Nephron (organoid): Measurements from ENCODE around the gene SUMO1.
"Not testable (repeated sequence)": the region's sequence is repeated elsewhere in the genome, so short reads cannot be mapped to it uniquely, and the experiment has no call there.

Experiments
- H3K27ac Mint-ChIP-seq, 3 experiments: 2 replicates each; pipeline ENCODE4 v1.8.0; 2020; ENCODE audit warnings: mixed read lengths in 3 of 3, mild to moderate bottlenecking in 2 of 3, moderate library complexity in 1 of 3
- H3K27me3 Mint-ChIP-seq: 2 replicates; pipeline ENCODE4 v1.8.0; 2021; ENCODE audit warnings: low read depth, mild to moderate bottlenecking, moderate library complexity, mixed read lengths
- H3K36me3 Mint-ChIP-seq: 2 replicates; pipeline ENCODE4 v1.8.0; 2020; ENCODE audit warnings: low read depth, mixed read lengths
- H3K4me1 Mint-ChIP-seq: 2 replicates; pipeline ENCODE4 v1.8.0; 2020; ENCODE audit warnings: mixed read lengths
- H3K4me3 Mint-ChIP-seq, 3 experiments: 2 replicates each; pipeline ENCODE4 v1.8.0; 2020; ENCODE audit warnings: mild to moderate bottlenecking in 3 of 3, mixed read lengths in 3 of 3, moderate library complexity in 2 of 3
- H3K9me3 Mint-ChIP-seq: 2 replicates; pipeline ENCODE4 v1.8.0; 2020; ENCODE audit warnings: mixed read lengths
- CTCF ChIP-seq, 3 experiments: fragments of 200-600 bp; sonication (generic); IDR thresholded peaks; one replicate each; pipeline ENCODE4 v1.5.0; 2021; ENCODE audit warnings: antibody characterized with exemption in 3 of 3; ENCODE audit not compliant: unreplicated experiment in 3 of 3

Gene SUMO1

GRCh38 chr2:202249521-202250253, 11.3 kb upstream of the SUMO1 start:
- H3K27ac Mint-ChIP-seq, result no peak overlapping the region
- H3K4me3 Mint-ChIP-seq, result no peak overlapping the region
- TF ChIP-seq CTCF (IDR thresholded peaks at IDR 0.05; ENCODE audit: unreplicated experiment in 3 of 3), result no peak
- H3K36me3 Mint-ChIP-seq, result no peaks in the 10 kb centered on the region
- H3K9me3 Mint-ChIP-seq, result no peaks in the 10 kb centered on the region
- peaks cover 4% of the 10 kb centered on the region for H3K4me1 Mint-ChIP-seq
- H3K27me3 Mint-ChIP-seq, result no peaks in the 10 kb centered on the region

GRCh38 chr2:202247710-202248109, 9.3 kb upstream of the SUMO1 start:
- H3K27me3 Mint-ChIP-seq, H3K4me1 Mint-ChIP-seq, H3K36me3 Mint-ChIP-seq, H3K4me3 Mint-ChIP-seq, H3K27ac Mint-ChIP-seq, H3K9me3 Mint-ChIP-seq: not testable (repeated sequence)

- Mint-ChIP-seq H3K27ac (peak overlapping the region; percentile 95 to 99 (median 98)), H3K36me3 (peaks cover 7% of the 10 kb centered on the region), H3K9me3 (no peaks in the 10 kb centered on the region), H3K4me1 (peaks cover 22% of the 10 kb centered on the region), H3K4me3 (peak overlapping the region; percentile 96 to 100 (median 99)), H3K27me3 (no peaks in the 10 kb centered on the region)
- TF ChIP-seq CTCF (IDR thresholded peaks at IDR 0.05; ENCODE audit: unreplicated experiment in 3 of 3), result no peak
These were observed 587 bp downstream of the SUMO1 start for GRCh38 chr2:202237787-202238233.

- Mint-ChIP-seq H3K4me3 (no peak overlapping the region), H3K27me3 (no peaks in the 10 kb centered on the region)
These were observed 16.5 kb downstream of the SUMO1 start for GRCh38 chr2:202221873-202222272.

GRCh38 chr2:202215179-202215578, 23.2 kb downstream of the SUMO1 start:
- Mint-ChIP-seq H3K4me1 (no peaks in the 10 kb centered on the region), H3K4me3 (no peak overlapping the region), H3K9me3 (no peaks in the 10 kb centered on the region), H3K27me3 (no peaks in the 10 kb centered on the region), H3K27ac (no peak overlapping the region), H3K36me3 (peaks cover 57% of the 10 kb centered on the region)
- TF ChIP-seq CTCF (IDR thresholded peaks at IDR 0.05; ENCODE audit: unreplicated experiment in 3 of 3), result no peak

More at GRCh38 chr2:202221873-202222272, 16.5 kb downstream of the SUMO1 start:
- peaks cover 63% of the 10 kb centered on the region for H3K36me3 Mint-ChIP-seq
- peak overlapping the region in 1 of 3 experiments; percentile 22 for H3K27ac Mint-ChIP-seq
- TF ChIP-seq CTCF (IDR thresholded peaks at IDR 0.05; ENCODE audit: unreplicated experiment in 3 of 3), result no peak
- H3K4me1 Mint-ChIP-seq, result peaks cover 6% of the 10 kb centered on the region
- no peaks in the 10 kb centered on the region for H3K9me3 Mint-ChIP-seq

GRCh38 chr2:202208526-202208925, 29.9 kb downstream of the SUMO1 start:
- peaks cover 44% of the 10 kb centered on the region for H3K36me3 Mint-ChIP-seq
- no peaks in the 10 kb centered on the region for H3K4me1 Mint-ChIP-seq
- no peak overlapping the region for H3K4me3 Mint-ChIP-seq
- no peaks in the 10 kb centered on the region for H3K27me3 Mint-ChIP-seq
- H3K9me3 Mint-ChIP-seq, result no peaks in the 10 kb centered on the region
- no peak for TF ChIP-seq CTCF (IDR thresholded peaks at IDR 0.05; ENCODE audit: unreplicated experiment in 3 of 3)
- no peak overlapping the region for H3K27ac Mint-ChIP-seq
